Lower leg skin (tissue), 3 donors: Measurements from ENCODE around the gene GSN.

ENCODE experiments used
- CTCF ChIP-seq, 3 donors: fragments of 450-650 bp; IDR thresholded peaks; one replicate each; pipeline ENCODE4 v1.5.1; 2016; ENCODE audit warnings: antibody characterized with exemption in 3 of 3, mild to moderate bottlenecking in 3 of 3, moderate library complexity in 2 of 3
- POLR2A ChIP-seq, 2 donors: fragments of 450-650 bp; IDR thresholded peaks; one replicate each; pipeline ENCODE4 v1.6.1; 2016 to 2017; ENCODE audit warnings: antibody characterized with exemption in 2 of 2, mild to moderate bottlenecking in 1 of 2, moderate library complexity in 1 of 2

GRCh38 chr9:121328476-121328875, 60.5 kb downstream of the GSN start:
- TF ChIP-seq POLR2A (IDR thresholded peaks at IDR 0.05) (no peak), CTCF (IDR thresholded peaks at IDR 0.05) (no peak)
